ENCODE data around the gene CALHM5. TPM values are rescaled to one million over a fixed set of nuclear protein-coding genes. Genes with fewer than 3 reads are reported as not detected.

The CALHM5 gene
- total RNA-seq, 1 experiment from 2014 or later = 1.1 TPM

GRCh38 chr6:116468293-116468692 lies 43.1 kb upstream of the CALHM5 start:
- Mint-ChIP-seq H3K9me3 (ENCODE audit: unreplicated experiment) (no peaks in the 10 kb centered on the region), H3K27ac (ENCODE audit: unreplicated experiment) (no peak overlapping the region), H3K27me3 (ENCODE audit: insufficient read depth, unreplicated experiment) (peaks cover 24% of the 10 kb centered on the region), H3K4me1 (ENCODE audit: low read depth, unreplicated experiment) (no peaks in the 10 kb centered on the region), H3K36me3 (ENCODE audit: insufficient read depth, unreplicated experiment) (no peaks in the 10 kb centered on the region), H3K4me3 (ENCODE audit: unreplicated experiment) (no peak overlapping the region)
- no TSS peak for BruUV-seq (replicated peaks)
- ChIA-PET CTCF (no interaction called here), POLR2A (no interaction called here)
- no peak for TF ChIP-seq CTCF (IDR thresholded peaks at IDR 0.05; ENCODE audit: insufficient read depth in 1 of 2, low read depth in 1 of 2, low read length in 1 of 2, severe bottlenecking in 1 of 2, unreplicated experiment in 1 of 2)
- intact Hi-C loops (cut with micrococcal nuclease; ENCODE audit: unreplicated experiment) = no loop called here
- H3K36me3 ChIP-seq (ENCODE audit: control insufficient read depth, insufficient read depth, low read length) = no peaks in the 10 kb centered on the region
- H3K9me3 ChIP-seq = no peaks in the 10 kb centered on the region
- H3K27me3 ChIP-seq (replicated peaks; ENCODE audit: control insufficient read depth, insufficient read depth, low read length) = no peaks in the 10 kb centered on the region
- H3K4me3 ChIP-seq (ENCODE audit: low read depth, low read length) = no peak overlapping the region
- no peaks in the 10 kb centered on the region for H3K4me1 ChIP-seq
- DNase-seq = no peak

- Histone ChIP-seq H3K27me3 (replicated peaks; ENCODE audit: control insufficient read depth, insufficient read depth, low read length) (no peaks in the 10 kb centered on the region), H3K4me1 (no peaks in the 10 kb centered on the region), H3K36me3 (ENCODE audit: control insufficient read depth, insufficient read depth, low read length) (no peaks in the 10 kb centered on the region), H3K9me3 (no peaks in the 10 kb centered on the region), H3K4me3 (ENCODE audit: low read depth, low read length) (no peak overlapping the region)
- intact Hi-C loops (cut with micrococcal nuclease; ENCODE audit: unreplicated experiment) = no loop called here
- no peak overlapping the region for H3K4me3 Mint-ChIP-seq (ENCODE audit: unreplicated experiment)
- H3K9me3 Mint-ChIP-seq (ENCODE audit: unreplicated experiment) = no peaks in the 10 kb centered on the region
- no peak overlapping the region for H3K27ac Mint-ChIP-seq (ENCODE audit: unreplicated experiment)
- H3K4me1 Mint-ChIP-seq (ENCODE audit: low read depth, unreplicated experiment) = peaks cover under 1% of the 10 kb centered on the region
- BruUV-seq (replicated peaks) = no TSS peak
- no peak for TF ChIP-seq CTCF (IDR thresholded peaks at IDR 0.05; ENCODE audit: insufficient read depth in 1 of 2, low read depth in 1 of 2, low read length in 1 of 2, severe bottlenecking in 1 of 2, unreplicated experiment in 1 of 2)
- H3K27me3 Mint-ChIP-seq (ENCODE audit: insufficient read depth, unreplicated experiment) = peaks cover 14% of the 10 kb centered on the region
- ChIA-PET POLR2A (no interaction called here), CTCF (no interaction called here)
- DNase-seq = no peak
- H3K36me3 Mint-ChIP-seq (ENCODE audit: insufficient read depth, unreplicated experiment) = no peaks in the 10 kb centered on the region
Measured at GRCh38 chr6:116471531-116471930, 39.9 kb upstream of the CALHM5 start.

- Histone ChIP-seq H3K4me1 (no peaks in the 10 kb centered on the region), H3K36me3 (ENCODE audit: control insufficient read depth, insufficient read depth, low read length) (no peaks in the 10 kb centered on the region), H3K9me3 (no peaks in the 10 kb centered on the region), H3K4me3 (ENCODE audit: low read depth, low read length) (no peak overlapping the region), H3K27me3 (replicated peaks; ENCODE audit: control insufficient read depth, insufficient read depth, low read length) (no peaks in the 10 kb centered on the region)
- H3K4me1 Mint-ChIP-seq (ENCODE audit: low read depth, unreplicated experiment) = peaks cover 7% of the 10 kb centered on the region
- ChIA-PET CTCF (no interaction called here), POLR2A (no interaction called here)
- BruUV-seq (replicated peaks) = no TSS peak
- no peaks in the 10 kb centered on the region for H3K36me3 Mint-ChIP-seq (ENCODE audit: insufficient read depth, unreplicated experiment)
- no peak overlapping the region for H3K27ac Mint-ChIP-seq (ENCODE audit: unreplicated experiment)
- TF ChIP-seq CTCF (IDR thresholded peaks at IDR 0.05; ENCODE audit: insufficient read depth in 1 of 2, low read depth in 1 of 2, low read length in 1 of 2, severe bottlenecking in 1 of 2, unreplicated experiment in 1 of 2) = no peak
- H3K4me3 Mint-ChIP-seq (ENCODE audit: unreplicated experiment) = no peak overlapping the region
- intact Hi-C loops (cut with micrococcal nuclease; ENCODE audit: unreplicated experiment) = no loop called here
- DNase-seq = no peak
- H3K9me3 Mint-ChIP-seq (ENCODE audit: unreplicated experiment) = no peaks in the 10 kb centered on the region
- H3K27me3 Mint-ChIP-seq (ENCODE audit: insufficient read depth, unreplicated experiment) = peaks cover 10% of the 10 kb centered on the region
Measured at GRCh38 chr6:116472706-116473105, 38.7 kb upstream of the CALHM5 start.
